GM18498 (cell line): Measurements from ENCODE around the gene HS6ST1.
"Not testable (repeated sequence)": the region's sequence is repeated elsewhere in the genome, so short reads cannot be mapped to it uniquely, and the experiment has no call there.

Experiments
- ATAC-seq: cut with Tn5 transposase; IDR thresholded peaks from one replicate; pipeline ENCODE4 v1.9.1; 2021; ENCODE audit warnings: mild to moderate bottlenecking, moderate library complexity; ENCODE audit not compliant: unreplicated experiment

The HS6ST1 gene

GRCh38 chr2:128322715-128323554 is 4.3 kb upstream of the HS6ST1 start:
- ATAC-seq: no peak

- peak; percentile 62 for ATAC-seq
Measured at GRCh38 chr2:128321784-128322714, 3.4 kb upstream of the HS6ST1 start.

- ATAC-seq: no peak
Measured at GRCh38 chr2:128320906-128321771, 2.5 kb upstream of the HS6ST1 start.

- ATAC-seq: no peak
Measured at GRCh38 chr2:128320192-128320905, 1.7 kb upstream of the HS6ST1 start.

- ATAC-seq: no peak
Measured at GRCh38 chr2:128319631-128320191, 1.0 kb upstream of the HS6ST1 start.

GRCh38 chr2:128318245-128318644 is 423 bp downstream of the HS6ST1 start:
- ATAC-seq: peak; percentile 19

- ATAC-seq: not testable (repeated sequence)
Measured at GRCh38 chr2:128317899-128318225, 806 bp downstream of the HS6ST1 start.

- peak; percentile 46 for ATAC-seq
Measured at GRCh38 chr2:128317181-128317898, 1.3 kb downstream of the HS6ST1 start.

GRCh38 chr2:128316777-128317180 is 1.9 kb downstream of the HS6ST1 start:
- ATAC-seq: no peak

GRCh38 chr2:128315829-128316776 is 2.6 kb downstream of the HS6ST1 start:
- ATAC-seq: no peak

GRCh38 chr2:128315122-128315828 is 3.4 kb downstream of the HS6ST1 start:
- no peak for ATAC-seq

GRCh38 chr2:128314348-128315121 is 4.1 kb downstream of the HS6ST1 start:
- no peak for ATAC-seq

- ATAC-seq: no peak
Measured at GRCh38 chr2:128313931-128314347, 4.7 kb downstream of the HS6ST1 start.

GRCh38 chr2:128313091-128313836 is 5.4 kb downstream of the HS6ST1 start:
- ATAC-seq: no peak

GRCh38 chr2:128312411-128312810 is 6.3 kb downstream of the HS6ST1 start:
- no peak for ATAC-seq

GRCh38 chr2:128311755-128312341 is 6.8 kb downstream of the HS6ST1 start:
- no peak for ATAC-seq
